ENCODE measurements around the gene ZNF138. TPM values are rescaled to one million over a fixed set of nuclear protein-coding genes. Genes with fewer than 3 reads are reported as not detected.

The ZNF138 gene
- total RNA-seq, 1 donor from 2014 or later: 6.6 TPM

- DNase-seq (ENCODE audit: low read depth): no peak
- no peak for TF ChIP-seq CTCF (conservative IDR thresholded peaks at IDR 0.05; ENCODE audit: low read depth, low read length)
- no peak overlapping the region for H3K4me3 ChIP-seq (ENCODE audit: low read depth, low read length)
These were observed 81.0 kb downstream of the ZNF138 start for GRCh38 chr7:64875258-64875657.

GRCh38 chr7:64875658-64876406 lies 81.6 kb downstream of the ZNF138 start:
- DNase-seq (ENCODE audit: low read depth): no peak
- TF ChIP-seq CTCF (conservative IDR thresholded peaks at IDR 0.05; ENCODE audit: low read depth, low read length): no peak
- H3K4me3 ChIP-seq (ENCODE audit: low read depth, low read length): no peak overlapping the region

- DNase-seq (ENCODE audit: low read depth): no peak
- no peak for TF ChIP-seq CTCF (conservative IDR thresholded peaks at IDR 0.05; ENCODE audit: low read depth, low read length)
- peak overlapping the region; percentile 52 for H3K4me3 ChIP-seq (ENCODE audit: low read depth, low read length)
These were observed 82.8 kb downstream of the ZNF138 start for GRCh38 chr7:64876792-64877713.

GRCh38 chr7:64877714-64878610 lies 83.7 kb downstream of the ZNF138 start:
- peak overlapping the region; percentile 52 for H3K4me3 ChIP-seq (ENCODE audit: low read depth, low read length)
- no peak for TF ChIP-seq CTCF (conservative IDR thresholded peaks at IDR 0.05; ENCODE audit: low read depth, low read length)
- no peak for DNase-seq (ENCODE audit: low read depth)

GRCh38 chr7:64878684-64879083 lies 84.5 kb downstream of the ZNF138 start:
- no peak for TF ChIP-seq CTCF (conservative IDR thresholded peaks at IDR 0.05; ENCODE audit: low read depth, low read length)
- DNase-seq (ENCODE audit: low read depth): no peak
- no peak overlapping the region for H3K4me3 ChIP-seq (ENCODE audit: low read depth, low read length)

GRCh38 chr7:64879086-64879730 lies 85.0 kb downstream of the ZNF138 start:
- TF ChIP-seq CTCF (conservative IDR thresholded peaks at IDR 0.05; ENCODE audit: low read depth, low read length): no peak
- DNase-seq (ENCODE audit: low read depth): no peak

More at GRCh38 chr7:64879086-64879730, 85.0 kb downstream of the ZNF138 start:
- no peak overlapping the region for H3K4me3 ChIP-seq (ENCODE audit: low read depth, low read length)

Measured in epithelial cell of proximal tubule (primary cell).